ENCODE results near the gene PDGFRB. TPM values are rescaled to one million over a fixed set of nuclear protein-coding genes. Genes with fewer than 3 reads are reported as not detected.

The PDGFRB gene
- total RNA-seq, 1 experiment from 2014 or later: 1.8 TPM

DNA sequence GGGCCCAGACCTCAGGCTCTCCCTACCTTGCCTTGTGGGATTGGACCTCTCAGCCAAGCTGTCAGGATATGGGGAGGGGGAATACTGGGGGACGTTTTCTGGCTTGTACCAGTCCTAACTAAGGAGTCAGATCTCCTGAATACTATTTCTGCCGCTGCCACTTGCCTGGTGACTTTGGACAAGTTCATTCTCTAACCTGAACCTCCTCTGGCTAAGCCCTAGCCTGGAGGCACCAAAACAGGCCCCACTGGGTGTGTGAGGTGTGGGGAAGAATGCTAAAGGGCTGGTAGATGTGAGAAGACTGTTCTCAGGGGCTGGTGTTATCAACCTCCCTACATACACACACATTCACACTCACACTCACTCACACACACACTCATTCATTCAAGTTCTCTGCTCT is 35.3 kb upstream of the PDGFRB start:
- BruUV-seq (replicated peaks): no TSS peak
- H3K4me1 ChIP-seq (ENCODE audit: control insufficient read depth, insufficient read depth, low read length): no peaks in the 10 kb centered on the region
- no peak overlapping the region for H3K4me3 ChIP-seq (ENCODE audit: low read depth in 2 of 2, low read length in 2 of 2)
- ATAC-seq (peak; percentile 31; the same call in 1 of the 2 replicates), DNase-seq (ENCODE audit: low read depth, low spot score) (no peak)
- TF ChIP-seq, protein P1, sequence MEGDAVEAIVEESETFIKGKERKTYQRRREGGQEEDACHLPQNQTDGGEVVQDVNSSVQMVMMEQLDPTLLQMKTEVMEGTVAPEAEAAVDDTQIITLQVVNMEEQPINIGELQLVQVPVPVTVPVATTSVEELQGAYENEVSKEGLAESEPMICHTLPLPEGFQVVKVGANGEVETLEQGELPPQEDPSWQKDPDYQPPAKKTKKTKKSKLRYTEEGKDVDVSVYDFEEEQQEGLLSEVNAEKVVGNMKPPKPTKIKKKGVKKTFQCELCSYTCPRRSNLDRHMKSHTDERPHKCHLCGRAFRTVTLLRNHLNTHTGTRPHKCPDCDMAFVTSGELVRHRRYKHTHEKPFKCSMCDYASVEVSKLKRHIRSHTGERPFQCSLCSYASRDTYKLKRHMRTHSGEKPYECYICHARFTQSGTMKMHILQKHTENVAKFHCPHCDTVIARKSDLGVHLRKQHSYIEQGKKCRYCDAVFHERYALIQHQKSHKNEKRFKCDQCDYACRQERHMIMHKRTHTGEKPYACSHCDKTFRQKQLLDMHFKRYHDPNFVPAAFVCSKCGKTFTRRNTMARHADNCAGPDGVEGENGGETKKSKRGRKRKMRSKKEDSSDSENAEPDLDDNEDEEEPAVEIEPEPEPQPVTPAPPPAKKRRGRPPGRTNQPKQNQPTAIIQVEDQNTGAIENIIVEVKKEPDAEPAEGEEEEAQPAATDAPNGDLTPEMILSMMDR (IDR thresholded peaks at IDR 0.05): no peak
- TF ChIP-seq TCF7L2 (IDR thresholded peaks at IDR 0.05; ENCODE audit: low read depth, low read length) (no peak), SIN3A (IDR thresholded peaks at IDR 0.05; ENCODE audit: borderline replicate concordance, insufficient read depth, low read depth, low read length) (no peak), POLR2AphosphoS5 (IDR thresholded peaks at IDR 0.05; ENCODE audit: low read depth, low read length) (no peak), REST (IDR thresholded peaks at IDR 0.05; ENCODE audit: insufficient read depth in 1 of 2, low read depth in 2 of 2, low read length in 1 of 2) (no peak)
- intact Hi-C loops (cut with micrococcal nuclease; ENCODE audit: unreplicated experiment): no loop called here
- peaks cover 9% of the 10 kb centered on the region for H3K27me3 ChIP-seq (ENCODE audit: control insufficient read depth, insufficient read depth, low read length)
- POLR2A ChIA-PET: no interaction called here
- CTCF ChIA-PET: interaction anchor here (0.7 kb wide), 1 partner anchor 74 kb away, joined by 4 read pairs; no protein-coding TSS in a partner anchor
- in situ Hi-C loops (cut with HindIII; ENCODE audit: low pct_unique_long_range_greater_than_20kb, low sequenced_read_pairs): no loop called here
- no peaks in the 10 kb centered on the region for H3K36me3 ChIP-seq (ENCODE audit: control insufficient read depth, insufficient read depth, low read length)
- H3K9me3 ChIP-seq (ENCODE audit: control insufficient read depth, insufficient read depth, low read depth, low read length): no peaks in the 10 kb centered on the region
- H3K27ac ChIP-seq (ENCODE audit: low read length): no peak overlapping the region

- H3K4me3 ChIP-seq (ENCODE audit: low read depth in 2 of 2, low read length in 2 of 2): no peak overlapping the region
- no TSS peak for BruUV-seq (replicated peaks)
- ATAC-seq (no peak), DNase-seq (ENCODE audit: low read depth, low spot score) (no peak)
- no peak overlapping the region for H3K27ac ChIP-seq (ENCODE audit: low read length)
- ChIA-PET POLR2A (no interaction called here), CTCF (interaction anchor here (0.7 kb wide), 1 partner anchor 74 kb away, joined by 4 read pairs; no protein-coding TSS in a partner anchor)
- H3K27me3 ChIP-seq (ENCODE audit: control insufficient read depth, insufficient read depth, low read length): peaks cover 9% of the 10 kb centered on the region
- H3K4me1 ChIP-seq (ENCODE audit: control insufficient read depth, insufficient read depth, low read length): no peaks in the 10 kb centered on the region
- intact Hi-C loops (cut with micrococcal nuclease; ENCODE audit: unreplicated experiment): no loop called here
- no peaks in the 10 kb centered on the region for H3K36me3 ChIP-seq (ENCODE audit: control insufficient read depth, insufficient read depth, low read length)
- H3K9me3 ChIP-seq (ENCODE audit: control insufficient read depth, insufficient read depth, low read depth, low read length): no peaks in the 10 kb centered on the region
- in situ Hi-C loops (cut with HindIII; ENCODE audit: low pct_unique_long_range_greater_than_20kb, low sequenced_read_pairs): no loop called here
- TF ChIP-seq REST (IDR thresholded peaks at IDR 0.05; ENCODE audit: insufficient read depth in 1 of 2, low read depth in 2 of 2, low read length in 1 of 2) (no peak), SIN3A (IDR thresholded peaks at IDR 0.05; ENCODE audit: borderline replicate concordance, insufficient read depth, low read depth, low read length) (no peak), TCF7L2 (IDR thresholded peaks at IDR 0.05; ENCODE audit: low read depth, low read length) (no peak), POLR2AphosphoS5 (IDR thresholded peaks at IDR 0.05; ENCODE audit: low read depth, low read length) (no peak)
- TF ChIP-seq, protein P1 (IDR thresholded peaks at IDR 0.05): no peak
Measured at GRCh38 chr5:150190503-150190979, 34.9 kb upstream of the PDGFRB start.
